Measurements from ENCODE around the gene CADM1. TPM values are rescaled to one million over a fixed set of nuclear protein-coding genes. Genes with fewer than 3 reads are reported as not detected.

CADM1 gene
- total RNA-seq, 1 donor from 2014 or later: 27.2 TPM

GRCh38 chr11:115324581-115325432 is 179.4 kb downstream of the CADM1 start:
- no peak for DNase-seq (ENCODE audit: low spot score)
- peak; percentile 97 for ATAC-seq

GRCh38 chr11:115322553-115323203 is 181.5 kb downstream of the CADM1 start:
- DNase-seq (ENCODE audit: low spot score) (no peak), ATAC-seq (no peak)

- ATAC-seq (no peak), DNase-seq (ENCODE audit: low spot score) (no peak)
Measured at GRCh38 chr11:115321605-115322289, 182.5 kb downstream of the CADM1 start.

- ATAC-seq (no peak), DNase-seq (ENCODE audit: low spot score) (no peak)
Measured at GRCh38 chr11:115317277-115318185, 186.7 kb downstream of the CADM1 start.

GRCh38 chr11:115316696-115317095 is 187.5 kb downstream of the CADM1 start:
- ATAC-seq: no peak
- DNase-seq (ENCODE audit: low spot score): no peak

GRCh38 chr11:115314330-115314920 is 189.8 kb downstream of the CADM1 start:
- no peak for ATAC-seq
- DNase-seq (ENCODE audit: low spot score): no peak

- ATAC-seq: no peak
- DNase-seq (ENCODE audit: low spot score): no peak
Measured at GRCh38 chr11:115313224-115313838, 190.9 kb downstream of the CADM1 start.

GRCh38 chr11:115311949-115312348 is 192.3 kb downstream of the CADM1 start:
- no peak for ATAC-seq

GRCh38 chr11:115306689-115307088 is 197.5 kb downstream of the CADM1 start:
- no peak for ATAC-seq

More at GRCh38 chr11:115311949-115312348, 192.3 kb downstream of the CADM1 start:
- no peak for DNase-seq (ENCODE audit: low spot score)

GRCh38 chr11:115304774-115305472 is 199.3 kb downstream of the CADM1 start:
- DNase-seq (ENCODE audit: low spot score) (no peak), ATAC-seq (no peak)

More at GRCh38 chr11:115306689-115307088, 197.5 kb downstream of the CADM1 start:
- DNase-seq (ENCODE audit: low spot score): no peak

- ATAC-seq (no peak), DNase-seq (ENCODE audit: low spot score) (no peak)
Measured at GRCh38 chr11:115303929-115304531, 200.2 kb downstream of the CADM1 start.

- no peak for DNase-seq (ENCODE audit: low spot score)
Measured at GRCh38 chr11:115302946-115303703, 201.1 kb downstream of the CADM1 start.

GRCh38 chr11:115300660-115301428 is 203.4 kb downstream of the CADM1 start:
- no peak for DNase-seq (ENCODE audit: low spot score)
- no peak for ATAC-seq

More at GRCh38 chr11:115302946-115303703, 201.1 kb downstream of the CADM1 start:
- no peak for ATAC-seq

- DNase-seq (ENCODE audit: low spot score) (no peak), ATAC-seq (no peak)
Measured at GRCh38 chr11:115298300-115299012, 205.8 kb downstream of the CADM1 start.

GRCh38 chr11:115297330-115297729 is 206.9 kb downstream of the CADM1 start:
- ATAC-seq: no peak
- no peak for DNase-seq (ENCODE audit: low spot score)

GRCh38 chr11:115291325-115291724 is 212.9 kb downstream of the CADM1 start:
- ATAC-seq (no peak), DNase-seq (ENCODE audit: low spot score) (no peak)

All from left lobe of liver (tissue), 2 donors.